Measurements from ENCODE around the gene SERPINE2. TPM values are rescaled to one million over a fixed set of nuclear protein-coding genes. Genes with fewer than 3 reads are reported as not detected.

Gene SERPINE2
- total RNA-seq, 2 donors from 2014 or later = 13.6 to 19.2 TPM

DNA sequence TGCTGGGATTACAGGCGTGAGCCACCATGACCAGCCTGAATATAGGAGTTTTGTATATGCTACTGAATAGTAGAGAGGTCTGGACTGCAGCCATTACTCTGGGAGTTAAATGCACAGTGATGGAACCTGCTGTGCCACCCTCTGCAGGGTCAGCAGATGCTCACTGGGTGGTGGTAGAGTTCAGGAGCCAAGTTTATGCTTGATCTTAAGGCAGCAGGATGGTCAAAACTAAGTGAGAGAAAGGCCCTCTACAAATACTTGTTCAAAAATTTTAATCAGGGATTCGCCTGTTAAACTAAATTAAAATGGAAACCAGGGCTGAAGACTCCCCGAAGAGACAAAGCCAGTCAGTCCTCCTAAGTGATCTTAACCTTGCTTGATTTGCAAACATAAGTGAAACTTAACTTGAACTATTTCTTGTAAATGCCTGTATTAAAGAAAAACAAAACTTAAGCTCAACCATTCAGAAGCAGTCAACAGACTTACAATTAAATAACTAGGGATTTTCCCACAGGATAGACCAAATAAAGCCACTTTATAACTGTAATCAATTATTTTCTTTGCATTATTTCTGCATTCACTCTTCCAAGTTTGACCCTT, 89.7 kb downstream of the SERPINE2 start:
- H3K4me1 ChIP-seq = peaks cover 6% of the 10 kb centered on the region
- TF ChIP-seq, protein P1, sequence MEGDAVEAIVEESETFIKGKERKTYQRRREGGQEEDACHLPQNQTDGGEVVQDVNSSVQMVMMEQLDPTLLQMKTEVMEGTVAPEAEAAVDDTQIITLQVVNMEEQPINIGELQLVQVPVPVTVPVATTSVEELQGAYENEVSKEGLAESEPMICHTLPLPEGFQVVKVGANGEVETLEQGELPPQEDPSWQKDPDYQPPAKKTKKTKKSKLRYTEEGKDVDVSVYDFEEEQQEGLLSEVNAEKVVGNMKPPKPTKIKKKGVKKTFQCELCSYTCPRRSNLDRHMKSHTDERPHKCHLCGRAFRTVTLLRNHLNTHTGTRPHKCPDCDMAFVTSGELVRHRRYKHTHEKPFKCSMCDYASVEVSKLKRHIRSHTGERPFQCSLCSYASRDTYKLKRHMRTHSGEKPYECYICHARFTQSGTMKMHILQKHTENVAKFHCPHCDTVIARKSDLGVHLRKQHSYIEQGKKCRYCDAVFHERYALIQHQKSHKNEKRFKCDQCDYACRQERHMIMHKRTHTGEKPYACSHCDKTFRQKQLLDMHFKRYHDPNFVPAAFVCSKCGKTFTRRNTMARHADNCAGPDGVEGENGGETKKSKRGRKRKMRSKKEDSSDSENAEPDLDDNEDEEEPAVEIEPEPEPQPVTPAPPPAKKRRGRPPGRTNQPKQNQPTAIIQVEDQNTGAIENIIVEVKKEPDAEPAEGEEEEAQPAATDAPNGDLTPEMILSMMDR (IDR thresholded peaks at IDR 0.05) = no peak
- H3K27ac ChIP-seq = peak overlapping the region; percentile 71
- no peak overlapping the region for H3K9ac ChIP-seq (ENCODE audit: low read depth in 2 of 2, low read length in 2 of 2)
- H3K4me3 ChIP-seq = no peak overlapping the region
- no peak for DNase-seq
- H3K9me3 ChIP-seq = no peaks in the 10 kb centered on the region
- H3K27me3 ChIP-seq = no peaks in the 10 kb centered on the region
- no peaks in the 10 kb centered on the region for H3K36me3 ChIP-seq
- intact Hi-C loops (cut with DNase I) = no loop called here

DNA sequence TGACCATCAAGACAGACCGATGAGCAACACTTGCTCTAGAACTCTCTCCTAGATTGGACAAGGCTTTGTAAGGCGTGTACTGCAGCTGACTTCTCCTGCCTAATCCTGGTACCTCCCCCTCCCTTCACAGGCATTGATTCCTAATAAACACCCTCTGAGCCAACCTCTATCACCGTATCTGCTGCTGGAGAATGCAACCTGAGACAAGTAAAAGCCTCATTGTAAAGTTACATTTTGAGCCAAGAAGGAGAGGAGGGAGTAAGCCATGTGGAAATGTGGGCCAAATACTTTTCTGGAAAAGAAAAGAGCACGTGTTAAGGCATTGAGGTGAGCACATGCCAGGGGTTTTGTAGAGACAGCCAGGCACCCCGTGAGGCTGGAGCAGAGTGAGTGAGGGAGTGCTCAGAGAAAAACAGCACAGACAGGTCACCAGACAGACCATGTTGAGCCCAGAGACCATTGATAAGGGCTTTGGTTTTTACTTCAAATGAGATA, 91.3 kb downstream of the SERPINE2 start:
- TF ChIP-seq, protein P1 (IDR thresholded peaks at IDR 0.05) = no peak
- Histone ChIP-seq H3K27ac (no peak overlapping the region), H3K4me3 (no peak overlapping the region), H3K36me3 (no peaks in the 10 kb centered on the region), H3K4me1 (peaks cover 6% of the 10 kb centered on the region), H3K9ac (ENCODE audit: low read depth in 2 of 2, low read length in 2 of 2) (no peak overlapping the region), H3K9me3 (no peaks in the 10 kb centered on the region), H3K27me3 (no peaks in the 10 kb centered on the region)
- no peak for DNase-seq
- intact Hi-C loops (cut with DNase I) = no loop called here

DNA sequence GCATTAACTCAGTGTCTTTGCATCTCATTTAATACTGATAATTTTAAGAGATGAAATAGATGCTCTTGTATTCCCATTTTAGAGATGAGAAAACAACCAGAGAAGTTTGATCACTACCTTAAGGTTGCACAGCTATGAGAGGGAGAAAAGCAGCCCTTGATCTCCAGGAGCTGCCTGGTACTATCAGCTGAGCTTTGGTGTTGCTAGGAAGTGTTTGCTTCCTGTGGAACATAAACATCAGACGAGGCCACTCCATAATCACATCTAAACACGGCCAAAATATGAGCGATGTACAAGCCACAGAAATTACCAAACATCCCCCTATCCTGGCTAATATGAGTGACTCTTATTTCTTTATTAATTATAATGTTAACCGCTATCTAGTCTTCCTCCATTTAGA, 93.3 kb downstream of the SERPINE2 start:
- Histone ChIP-seq H3K9ac (ENCODE audit: low read depth in 2 of 2, low read length in 2 of 2) (no peak overlapping the region), H3K9me3 (no peaks in the 10 kb centered on the region), H3K27ac (no peak overlapping the region), H3K27me3 (no peaks in the 10 kb centered on the region), H3K4me1 (peaks cover 12% of the 10 kb centered on the region), H3K4me3 (peak overlapping the region; percentile 72), H3K36me3 (no peaks in the 10 kb centered on the region)
- TF ChIP-seq, protein P1 (IDR thresholded peaks at IDR 0.05) = no peak
- intact Hi-C loops (cut with DNase I) = no loop called here
- DNase-seq = no peak

DNA sequence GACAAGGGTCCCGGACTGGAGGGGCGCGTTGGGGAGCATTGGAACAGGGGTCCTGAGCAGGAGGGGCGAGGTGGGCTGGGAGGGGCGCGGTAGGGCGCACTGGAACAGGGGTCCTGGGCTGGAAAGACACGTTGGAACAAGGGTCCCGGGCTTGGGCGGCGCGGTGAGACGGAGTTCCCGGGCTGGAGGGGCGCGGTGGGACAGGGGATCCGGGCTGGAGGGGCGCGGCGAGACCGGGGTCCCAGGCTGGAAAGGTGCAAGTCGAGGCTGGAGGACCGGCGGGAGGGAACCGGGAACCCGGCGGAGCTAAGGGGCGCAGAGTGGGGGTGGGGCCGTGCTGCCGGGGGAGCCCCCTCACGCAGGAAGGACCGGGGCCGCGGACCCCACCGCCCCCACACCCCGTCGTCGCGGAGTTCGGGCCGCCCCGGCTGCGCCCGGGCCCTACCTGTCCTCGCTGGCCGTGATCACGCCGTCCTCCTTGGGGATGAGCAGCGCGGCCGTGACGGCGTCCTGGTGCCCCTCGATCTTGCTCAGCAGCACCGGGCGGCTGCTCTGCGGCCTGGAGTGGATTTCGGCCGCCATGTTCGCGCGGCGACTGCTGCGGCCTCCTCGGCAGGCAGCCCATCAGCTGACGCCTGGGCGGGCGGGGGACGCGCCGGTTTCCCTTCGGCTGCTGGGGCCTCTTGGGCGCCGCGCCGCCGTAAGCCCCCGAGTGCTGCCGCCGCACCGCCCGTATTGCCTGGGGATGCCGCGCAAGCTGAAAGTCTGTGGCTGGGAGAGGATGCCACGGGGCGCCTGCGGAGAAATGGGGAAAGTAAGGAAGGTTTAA, 94.2 kb downstream of the SERPINE2 start, which contains the start of gene WDFY1:
WDFY1 (minus strand) TSS at position 633 of the 829 bp plus-strand sequence; CDS start at position 582, 51 bp downstream.
- Histone ChIP-seq H3K27me3 (no peaks in the 10 kb centered on the region), H3K4me1 (peaks cover 5% of the 10 kb centered on the region)

DNA sequence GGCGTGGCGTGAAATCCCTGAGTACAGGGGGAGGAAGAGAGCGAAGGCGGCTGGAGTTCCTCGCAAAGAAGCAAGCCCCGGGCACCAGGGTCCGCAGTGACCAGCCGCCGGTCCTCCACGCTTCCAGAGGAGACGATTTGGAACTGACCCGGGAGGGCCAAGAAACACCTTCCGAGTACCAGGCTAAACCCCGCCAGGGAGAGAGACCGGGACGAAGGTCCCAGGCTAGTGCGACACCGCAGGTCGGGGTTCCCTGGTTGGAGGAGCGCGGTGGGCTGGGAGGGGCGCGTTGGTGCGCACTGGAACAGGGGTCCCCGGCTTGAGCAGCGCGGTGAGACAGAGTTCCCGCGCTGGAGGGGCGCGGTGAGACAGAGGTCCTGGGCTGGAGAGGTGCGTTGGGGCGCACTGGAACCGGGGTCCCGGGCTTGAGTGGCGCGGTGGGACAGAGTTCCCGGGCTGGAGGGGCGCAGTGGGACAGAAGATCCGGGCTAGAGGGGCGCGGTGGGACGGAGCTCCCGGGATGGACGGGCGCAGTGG, 94.9 kb downstream of the SERPINE2 start:
- peaks cover 5% of the 10 kb centered on the region for H3K4me1 ChIP-seq
- TF ChIP-seq, protein P1 (IDR thresholded peaks at IDR 0.05) = no peak
- H3K9me3 ChIP-seq = no peaks in the 10 kb centered on the region
- H3K9ac ChIP-seq (ENCODE audit: low read depth in 2 of 2, low read length in 2 of 2) = peak overlapping the region; percentile 96 to 99
- H3K27ac ChIP-seq = peak overlapping the region; percentile 79
- peak overlapping the region; percentile 72 for H3K4me3 ChIP-seq
- H3K27me3 ChIP-seq = no peaks in the 10 kb centered on the region
- no peaks in the 10 kb centered on the region for H3K36me3 ChIP-seq
- intact Hi-C loops (cut with DNase I) = no loop called here
- peak; percentile 60 for DNase-seq

More for the DNA sequence above, 94.2 kb downstream of the SERPINE2 start, which contains the start of gene WDFY1:
- H3K9ac ChIP-seq (ENCODE audit: low read depth in 2 of 2, low read length in 2 of 2) = peak within 1 kb of the TSS; percentile 96 to 99
- intact Hi-C loops (cut with DNase I) = no loop called here
- H3K36me3 ChIP-seq = no peaks in the 10 kb centered on the region
- no peaks in the 10 kb centered on the region for H3K9me3 ChIP-seq
- peak within 1 kb of the TSS; percentile 79 for H3K27ac ChIP-seq
- H3K4me3 ChIP-seq = peak within 1 kb of the TSS; percentile 72
- TF ChIP-seq, protein P1 (IDR thresholded peaks at IDR 0.05) = no peak
- DNase-seq = peak; percentile 87

All from colonic mucosa (tissue), 4 donors.